ENCODE data around the gene TIMM8A. TPM values are rescaled to one million over a fixed set of nuclear protein-coding genes. Genes with fewer than 3 reads are reported as not detected.
A peak's percentile ranks its signal among the peaks of the same experiment; 100 is the strongest.

Gene TIMM8A
- polyA plus RNA-seq, 3 donors = 1.9 to 2.5 (median 2.4) TPM

- Histone ChIP-seq H3K4me1 (ENCODE audit: control insufficient read depth in 1 of 2, insufficient read depth in 2 of 2, low read length in 2 of 2) (peaks cover 43 to 54% of the 10 kb centered on the region in 2 donors), H3K4me3 (replicated peaks in 1 of 3; ENCODE audit: low read depth in 2 of 3, low read length in 3 of 3) (peak overlapping the region; percentile 1 to 88 (median 82)), H3K79me2 (ENCODE audit: insufficient read depth, low read length) (peaks cover 50% of the 10 kb centered on the region), H3K4me2 (replicated peaks; ENCODE audit: extremely low read depth, low read length, poor library complexity, severe bottlenecking) (peak overlapping the region; percentile 74), H3K36me3 (replicated peaks in 1 of 2; ENCODE audit: control insufficient read depth in 1 of 2, insufficient read depth in 2 of 2, low read length in 2 of 2) (no peaks in the 10 kb centered on the region), H3K9me3 (replicated peaks in 1 of 2; ENCODE audit: control insufficient read depth in 1 of 2, insufficient read depth in 1 of 2, low read length in 2 of 2) (no peaks in the 10 kb centered on the region), H4K20me1 (ENCODE audit: insufficient read depth, low read length) (peaks cover 5% of the 10 kb centered on the region), H3K27me3 (ENCODE audit: control insufficient read depth in 2 of 2, insufficient read depth in 2 of 2, low read length in 2 of 2) (no peaks in the 10 kb centered on the region), H3K27ac (ENCODE audit: low read depth in 1 of 2, low read length in 2 of 2) (peak overlapping the region; percentile 74 to 87), H2AFZ (ENCODE audit: insufficient read depth, low read depth, low read length, poor library complexity, severe bottlenecking) (peak overlapping the region; percentile 80), H3K9ac (ENCODE audit: insufficient read depth, low read length, poor library complexity, severe bottlenecking) (peak overlapping the region; percentile 65)
- H3K4me3 Mint-ChIP-seq = peak overlapping the region; percentile 86 to 98
- TF ChIP-seq CTCF (IDR thresholded peaks at IDR 0.05) = no peak
- H3K9me3 Mint-ChIP-seq = peaks cover 0 to 9% (median 0%) of the 10 kb centered on the region in 7 donors
- peaks cover 35% of the 10 kb centered on the region for H3K4me1 Mint-ChIP-seq
- peak overlapping the region; percentile 91 to 98 (median 94) for H3K27ac Mint-ChIP-seq
- DNase-seq = no peak
- H3K36me3 Mint-ChIP-seq = no peaks in the 10 kb centered on the region
- H3K27me3 Mint-ChIP-seq (ENCODE audit: low read depth in 3 of 3) = peaks cover 0 to 3% (median 0%) of the 10 kb centered on the region in 3 donors
- WGBS (ENCODE audit: insufficient coverage) = no CpG with 5 or more reads among the region's 6 CpGs
- intact Hi-C loops (cut with micrococcal nuclease) = no loop called here
These were observed 38.0 kb upstream of the TIMM8A start for GRCh38 chrX:101386542-101386885.

GRCh38 chrX:101385795-101386541 is 37.4 kb upstream of the TIMM8A start, which contains the start of gene BTK:
BTK (minus strand) TSS chrX:101386191; CDS start chrX:101375284, 10,907 bp downstream.
- Histone ChIP-seq H3K9me3 (replicated peaks in 1 of 2; ENCODE audit: control insufficient read depth in 1 of 2, insufficient read depth in 1 of 2, low read length in 2 of 2) (no peaks in the 10 kb centered on the region), H3K4me1 (ENCODE audit: control insufficient read depth in 1 of 2, insufficient read depth in 2 of 2, low read length in 2 of 2) (peaks cover 41 to 52% of the 10 kb centered on the region in 2 donors), H3K79me2 (ENCODE audit: insufficient read depth, low read length) (peaks cover 50% of the 10 kb centered on the region), H3K4me3 (replicated peaks in 1 of 3; ENCODE audit: low read depth in 2 of 3, low read length in 3 of 3) (peak within 1 kb of the TSS; percentile 66 to 88 (median 82)), H3K9ac (ENCODE audit: insufficient read depth, low read length, poor library complexity, severe bottlenecking) (peak within 1 kb of the TSS; percentile 65), H4K20me1 (ENCODE audit: insufficient read depth, low read length) (peaks cover 5% of the 10 kb centered on the region), H2AFZ (ENCODE audit: insufficient read depth, low read depth, low read length, poor library complexity, severe bottlenecking) (peak within 1 kb of the TSS; percentile 80), H3K36me3 (replicated peaks in 1 of 2; ENCODE audit: control insufficient read depth in 1 of 2, insufficient read depth in 2 of 2, low read length in 2 of 2) (no peaks in the 10 kb centered on the region), H3K27ac (ENCODE audit: low read depth in 1 of 2, low read length in 2 of 2) (peak within 1 kb of the TSS; percentile 74 to 87), H3K4me2 (replicated peaks; ENCODE audit: extremely low read depth, low read length, poor library complexity, severe bottlenecking) (peak within 1 kb of the TSS; percentile 74), H3K27me3 (ENCODE audit: control insufficient read depth in 2 of 2, insufficient read depth in 2 of 2, low read length in 2 of 2) (no peaks in the 10 kb centered on the region)
- H3K4me3 Mint-ChIP-seq = peak within 1 kb of the TSS; percentile 86 to 98
- peaks cover 35% of the 10 kb centered on the region for H3K4me1 Mint-ChIP-seq
- intact Hi-C loops (cut with micrococcal nuclease) = no loop called here
- peaks cover 0 to 3% (median 0%) of the 10 kb centered on the region in 3 donors for H3K27me3 Mint-ChIP-seq (ENCODE audit: low read depth in 3 of 3)
- no peaks in the 10 kb centered on the region for H3K36me3 Mint-ChIP-seq
- WGBS (ENCODE audit: insufficient coverage) = 3% methylated on average over 5 of the region's 9 CpGs
- no peak for TF ChIP-seq CTCF (IDR thresholded peaks at IDR 0.05)
- peak within 1 kb of the TSS; percentile 92 to 98 (median 95) for H3K27ac Mint-ChIP-seq
- peaks cover 0 to 6% (median 0%) of the 10 kb centered on the region in 7 donors for H3K9me3 Mint-ChIP-seq
- DNase-seq = peak; percentile 51 to 67 (median 62)

Data from CD14-positive monocyte (primary cell).